ENCODE measurements around the gene UXS1. TPM values are rescaled to one million over a fixed set of nuclear protein-coding genes. Genes with fewer than 3 reads are reported as not detected.
A peak's percentile ranks its signal among the peaks of the same experiment; 100 is the strongest.

The UXS1 gene
- total and polyA plus RNA-seq, 9 of the 15 experiments (the other 6 are each of a cell fraction or from before 2014, with no cell fraction given), result 5.8 to 25.8 (median 15.0) TPM

DNA sequence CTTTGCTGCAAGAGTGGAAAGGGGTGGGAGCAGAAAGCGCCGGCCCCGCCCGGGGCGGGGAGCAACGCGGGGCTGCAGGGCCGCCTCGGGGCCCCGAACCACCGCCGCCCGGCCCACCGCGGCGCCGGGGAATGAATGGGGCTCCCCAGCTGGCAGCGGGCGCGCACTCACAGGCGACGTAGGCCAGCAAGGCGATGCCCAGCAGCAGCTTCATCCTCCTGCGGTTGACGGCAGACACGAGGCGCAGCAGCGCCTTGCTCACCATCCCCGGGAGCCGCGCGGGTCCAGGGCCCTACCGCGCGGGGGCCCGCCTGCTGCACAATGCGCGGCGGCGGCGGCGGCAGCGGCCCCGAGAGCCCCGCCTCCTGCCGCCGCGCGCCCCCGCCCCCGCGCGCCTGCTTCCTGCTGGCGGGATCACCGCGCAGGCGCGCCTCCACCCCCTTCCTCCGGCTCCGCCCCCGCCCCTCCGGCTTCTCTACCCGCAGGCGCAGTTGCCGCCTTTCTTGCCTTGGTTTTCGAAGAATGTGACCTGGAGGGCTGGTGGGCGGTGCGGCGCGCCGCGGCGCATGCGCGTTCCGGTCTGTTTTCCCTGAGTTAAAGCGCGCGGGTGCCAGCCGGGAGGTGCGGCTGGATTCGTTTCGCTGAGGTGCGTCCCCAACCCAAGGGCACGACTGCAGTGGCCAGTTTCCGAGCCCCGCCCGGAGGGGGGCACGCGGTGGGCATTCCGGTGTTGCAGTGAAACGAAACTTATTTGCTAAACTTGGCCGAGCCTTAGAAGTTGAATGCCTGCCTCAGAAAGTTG, at the start of gene UXS1 (continued):
- TF ChIP-seq, protein P1, sequence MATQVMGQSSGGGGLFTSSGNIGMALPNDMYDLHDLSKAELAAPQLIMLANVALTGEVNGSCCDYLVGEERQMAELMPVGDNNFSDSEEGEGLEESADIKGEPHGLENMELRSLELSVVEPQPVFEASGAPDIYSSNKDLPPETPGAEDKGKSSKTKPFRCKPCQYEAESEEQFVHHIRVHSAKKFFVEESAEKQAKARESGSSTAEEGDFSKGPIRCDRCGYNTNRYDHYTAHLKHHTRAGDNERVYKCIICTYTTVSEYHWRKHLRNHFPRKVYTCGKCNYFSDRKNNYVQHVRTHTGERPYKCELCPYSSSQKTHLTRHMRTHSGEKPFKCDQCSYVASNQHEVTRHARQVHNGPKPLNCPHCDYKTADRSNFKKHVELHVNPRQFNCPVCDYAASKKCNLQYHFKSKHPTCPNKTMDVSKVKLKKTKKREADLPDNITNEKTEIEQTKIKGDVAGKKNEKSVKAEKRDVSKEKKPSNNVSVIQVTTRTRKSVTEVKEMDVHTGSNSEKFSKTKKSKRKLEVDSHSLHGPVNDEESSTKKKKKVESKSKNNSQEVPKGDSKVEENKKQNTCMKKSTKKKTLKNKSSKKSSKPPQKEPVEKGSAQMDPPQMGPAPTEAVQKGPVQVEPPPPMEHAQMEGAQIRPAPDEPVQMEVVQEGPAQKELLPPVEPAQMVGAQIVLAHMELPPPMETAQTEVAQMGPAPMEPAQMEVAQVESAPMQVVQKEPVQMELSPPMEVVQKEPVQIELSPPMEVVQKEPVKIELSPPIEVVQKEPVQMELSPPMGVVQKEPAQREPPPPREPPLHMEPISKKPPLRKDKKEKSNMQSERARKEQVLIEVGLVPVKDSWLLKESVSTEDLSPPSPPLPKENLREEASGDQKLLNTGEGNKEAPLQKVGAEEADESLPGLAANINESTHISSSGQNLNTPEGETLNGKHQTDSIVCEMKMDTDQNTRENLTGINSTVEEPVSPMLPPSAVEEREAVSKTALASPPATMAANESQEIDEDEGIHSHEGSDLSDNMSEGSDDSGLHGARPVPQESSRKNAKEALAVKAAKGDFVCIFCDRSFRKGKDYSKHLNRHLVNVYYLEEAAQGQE (IDR thresholded peaks at IDR 0.05; ENCODE audit: borderline replicate concordance), result no peak
- TF ChIP-seq, protein P1 (CRISPR knock-in tag; IDR thresholded peaks at IDR 0.05; ENCODE audit: low read depth), result no peak
- no peak for TF ChIP-seq SRF (CRISPR knock-in tag; IDR thresholded peaks at IDR 0.05)
- no peak for TF ChIP-seq CBFA2T3 (IDR thresholded peaks at IDR 0.05)
- TF ChIP-seq, protein P2, sequence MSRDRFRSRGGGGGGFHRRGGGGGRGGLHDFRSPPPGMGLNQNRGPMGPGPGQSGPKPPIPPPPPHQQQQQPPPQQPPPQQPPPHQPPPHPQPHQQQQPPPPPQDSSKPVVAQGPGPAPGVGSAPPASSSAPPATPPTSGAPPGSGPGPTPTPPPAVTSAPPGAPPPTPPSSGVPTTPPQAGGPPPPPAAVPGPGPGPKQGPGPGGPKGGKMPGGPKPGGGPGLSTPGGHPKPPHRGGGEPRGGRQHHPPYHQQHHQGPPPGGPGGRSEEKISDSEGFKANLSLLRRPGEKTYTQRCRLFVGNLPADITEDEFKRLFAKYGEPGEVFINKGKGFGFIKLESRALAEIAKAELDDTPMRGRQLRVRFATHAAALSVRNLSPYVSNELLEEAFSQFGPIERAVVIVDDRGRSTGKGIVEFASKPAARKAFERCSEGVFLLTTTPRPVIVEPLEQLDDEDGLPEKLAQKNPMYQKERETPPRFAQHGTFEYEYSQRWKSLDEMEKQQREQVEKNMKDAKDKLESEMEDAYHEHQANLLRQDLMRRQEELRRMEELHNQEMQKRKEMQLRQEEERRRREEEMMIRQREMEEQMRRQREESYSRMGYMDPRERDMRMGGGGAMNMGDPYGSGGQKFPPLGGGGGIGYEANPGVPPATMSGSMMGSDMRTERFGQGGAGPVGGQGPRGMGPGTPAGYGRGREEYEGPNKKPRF (IDR thresholded peaks at IDR 0.05; ENCODE audit: low read depth, low read length), result no peak
- TF ChIP-seq, protein P3, sequence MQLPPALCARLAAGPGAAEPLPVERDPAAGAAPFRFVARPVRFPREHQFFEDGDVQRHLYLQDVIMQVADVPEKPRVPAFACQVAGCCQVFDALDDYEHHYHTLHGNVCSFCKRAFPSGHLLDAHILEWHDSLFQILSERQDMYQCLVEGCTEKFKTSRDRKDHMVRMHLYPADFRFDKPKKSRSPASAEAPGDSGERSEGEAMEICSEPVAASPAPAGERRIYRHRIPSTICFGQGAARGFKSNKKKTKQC (CRISPR knock-in tag; IDR thresholded peaks at IDR 0.05), result no peak
- TF ChIP-seq SUPT5H (IDR thresholded peaks at IDR 0.05), result peak; percentile 84
- no peak for TF ChIP-seq ZNF584 (CRISPR knock-in tag; IDR thresholded peaks at IDR 0.05; ENCODE audit: low read depth)
- TF ChIP-seq, protein P4, sequence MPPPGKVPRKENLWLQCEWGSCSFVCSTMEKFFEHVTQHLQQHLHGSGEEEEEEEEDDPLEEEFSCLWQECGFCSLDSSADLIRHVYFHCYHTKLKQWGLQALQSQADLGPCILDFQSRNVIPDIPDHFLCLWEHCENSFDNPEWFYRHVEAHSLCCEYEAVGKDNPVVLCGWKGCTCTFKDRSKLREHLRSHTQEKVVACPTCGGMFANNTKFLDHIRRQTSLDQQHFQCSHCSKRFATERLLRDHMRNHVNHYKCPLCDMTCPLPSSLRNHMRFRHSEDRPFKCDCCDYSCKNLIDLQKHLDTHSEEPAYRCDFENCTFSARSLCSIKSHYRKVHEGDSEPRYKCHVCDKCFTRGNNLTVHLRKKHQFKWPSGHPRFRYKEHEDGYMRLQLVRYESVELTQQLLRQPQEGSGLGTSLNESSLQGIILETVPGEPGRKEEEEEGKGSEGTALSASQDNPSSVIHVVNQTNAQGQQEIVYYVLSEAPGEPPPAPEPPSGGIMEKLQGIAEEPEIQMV (tag; conservative IDR thresholded peaks at IDR 0.05; ENCODE audit: low read depth), result no peak
- no peak for TF ChIP-seq RAD51 (IDR thresholded peaks at IDR 0.05; ENCODE audit: borderline replicate concordance, low read depth)
- TF ChIP-seq, protein P5, sequence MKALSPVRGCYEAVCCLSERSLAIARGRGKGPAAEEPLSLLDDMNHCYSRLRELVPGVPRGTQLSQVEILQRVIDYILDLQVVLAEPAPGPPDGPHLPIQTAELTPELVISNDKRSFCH (CRISPR knock-in tag; IDR thresholded peaks at IDR 0.05), result no peak
- TF ChIP-seq, protein P5 (tag; IDR thresholded peaks at IDR 0.05), result no peak

Measured in K562 (cell line).